NB4 (cell line): ENCODE measurements around the gene CEP68.

Source experiments
- DNase-seq: peaks from one replicate; pipeline ENCODE4 v3.0.0; 2010; ENCODE audit warnings: low read depth
- H3K4me3 ChIP-seq: one replicate; pipeline ENCODE4 v1.5.1; 2011; ENCODE audit warnings: mild to moderate bottlenecking, low read depth, low read length, moderate library complexity
- CTCF ChIP-seq: IDR thresholded peaks from one replicate; pipeline ENCODE4 v1.5.1; 2012; ENCODE audit warnings: low read depth, low read length
- MAX ChIP-seq: IDR thresholded peaks from 2 replicates; pipeline ENCODE4 v1.6.1; 2011; ENCODE audit warnings: low read depth, low read length
- MYC ChIP-seq: IDR thresholded peaks from 2 replicates; pipeline ENCODE4 v1.6.1; 2011; ENCODE audit warnings: low read depth, low read length
- POLR2A ChIP-seq: IDR thresholded peaks from 2 replicates; pipeline ENCODE4 v1.6.1; 2011; ENCODE audit warnings: mild to moderate bottlenecking; ENCODE audit not compliant: insufficient read length; ENCODE audit errors: extremely low read depth

Gene CEP68

DNA sequence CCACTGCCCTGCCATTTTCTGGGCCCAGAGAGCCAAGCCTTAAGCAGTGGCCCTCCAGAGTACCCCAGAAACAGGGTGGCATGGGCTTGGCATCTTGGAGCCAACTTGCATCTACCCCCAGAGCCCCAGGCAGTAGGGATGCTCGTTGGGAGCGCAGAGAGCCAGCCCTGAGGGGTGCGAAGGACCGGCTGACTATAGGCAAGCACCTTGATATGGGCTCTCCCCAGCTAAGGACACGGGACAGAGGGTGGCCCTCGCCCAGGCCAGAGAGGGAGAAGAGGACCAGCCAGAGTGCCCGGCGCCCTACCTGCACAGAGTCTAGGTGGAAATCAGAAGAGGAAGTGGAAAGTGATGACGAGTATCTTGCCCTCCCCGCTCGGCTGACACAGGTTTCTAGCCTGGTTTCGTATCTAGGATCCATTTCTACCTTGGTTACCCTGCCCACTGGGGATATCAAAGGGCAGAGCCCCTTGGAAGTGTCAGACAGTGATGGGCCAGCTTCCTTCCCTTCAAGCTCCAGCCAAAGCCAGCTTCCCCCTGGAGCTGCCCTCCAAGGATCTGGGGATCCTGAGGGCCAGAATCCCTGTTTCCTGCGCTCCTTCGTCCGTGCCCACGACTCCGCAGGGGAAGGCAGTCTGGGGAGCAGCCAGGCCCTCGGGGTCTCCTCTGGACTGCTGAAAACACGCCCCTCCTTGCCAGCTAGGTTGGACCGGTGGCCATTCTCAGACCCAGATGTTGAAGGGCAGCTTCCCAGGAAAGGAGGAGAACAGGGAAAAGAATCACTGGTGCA, 16.2 kb downstream of the CEP68 start:
- DNase-seq: no peak
- TF ChIP-seq CTCF (no peak), MAX (no peak), MYC (no peak), POLR2A (no peak)
- no peak overlapping the region for H3K4me3 ChIP-seq

DNA sequence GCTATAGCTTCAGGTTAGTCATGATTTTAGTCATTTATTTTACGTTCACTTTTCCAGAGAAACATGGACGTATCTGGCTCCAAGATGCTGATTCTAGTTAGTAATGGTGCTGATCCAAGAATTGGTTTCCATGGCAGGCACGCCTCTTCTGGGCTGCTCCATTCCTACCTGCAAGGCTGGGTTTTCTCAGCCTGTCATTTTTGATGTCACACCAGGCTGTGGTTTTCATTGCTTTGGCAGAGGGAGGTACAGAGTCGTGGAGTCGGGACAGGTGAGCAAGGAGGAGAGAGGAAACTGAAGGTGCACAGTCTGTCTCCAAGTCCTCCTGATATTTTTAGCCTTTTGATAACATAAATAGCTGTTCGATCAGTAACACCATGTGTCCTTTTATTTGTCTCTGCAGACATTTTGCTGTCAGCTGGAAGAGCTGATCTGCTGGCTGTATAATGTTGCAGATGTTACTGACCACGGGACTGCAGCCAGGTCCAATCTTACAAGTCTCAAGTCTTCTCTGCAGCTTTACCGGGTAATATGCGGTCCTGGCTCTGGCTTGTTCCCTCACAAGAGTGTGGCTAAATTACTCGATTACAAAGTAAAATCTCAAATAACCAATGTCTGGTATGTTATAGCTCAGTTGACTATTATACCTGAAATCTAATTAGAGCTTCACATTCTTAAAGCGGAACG, 17.8 kb downstream of the CEP68 start:
- no peak overlapping the region for H3K4me3 ChIP-seq
- TF ChIP-seq CTCF (no peak), MYC (no peak), POLR2A (no peak), MAX (no peak)
- no peak for DNase-seq

- TF ChIP-seq MYC: no peak
- TF ChIP-seq POLR2A: no peak
- TF ChIP-seq MAX: no peak
- TF ChIP-seq CTCF: no peak
- no peak for DNase-seq
- no peak overlapping the region for H3K4me3 ChIP-seq
Observed at GRCh38 chr2:65075176-65075575, 19.0 kb downstream of the CEP68 start.

DNA sequence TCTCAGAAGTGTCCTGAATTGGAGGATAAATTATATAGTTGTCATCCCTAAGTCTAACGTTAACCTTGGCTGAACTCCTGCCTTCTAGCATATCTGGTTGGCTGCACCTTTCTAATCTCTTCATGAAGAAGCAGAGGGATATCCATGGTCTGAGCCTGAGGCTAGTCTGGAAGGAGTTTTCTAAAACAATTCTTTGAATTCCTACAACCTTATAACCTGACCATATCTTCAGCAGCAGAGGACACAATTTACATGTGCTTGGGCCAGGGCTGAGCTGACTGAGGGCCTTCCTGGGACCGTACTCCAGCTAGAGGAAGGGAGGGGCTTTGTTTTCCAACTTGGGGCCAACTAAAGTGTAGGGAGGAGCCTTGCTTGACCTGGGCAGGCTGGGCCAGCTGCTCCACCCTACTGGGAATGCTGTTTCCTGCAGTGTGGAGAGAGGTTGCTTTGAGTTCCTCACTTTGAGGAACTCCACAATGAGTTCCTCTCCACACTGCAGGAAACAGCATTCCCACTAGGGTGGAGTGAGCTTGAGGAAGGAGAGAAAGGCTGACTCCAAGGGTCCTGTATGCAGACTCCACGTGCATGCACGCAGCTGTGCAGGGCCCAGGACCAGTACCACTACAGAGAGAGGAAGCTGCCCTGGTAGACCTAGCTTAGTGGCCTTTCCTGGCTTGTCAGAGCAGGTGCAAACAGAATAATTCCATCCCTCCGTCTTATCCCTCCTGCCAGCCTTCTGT, 19.6 kb downstream of the CEP68 start:
- H3K4me3 ChIP-seq: no peak overlapping the region
- TF ChIP-seq POLR2A: no peak
- TF ChIP-seq CTCF: no peak
- no peak for TF ChIP-seq MYC
- no peak for TF ChIP-seq MAX
- DNase-seq: no peak

- H3K4me3 ChIP-seq: no peak overlapping the region
- DNase-seq: no peak
- TF ChIP-seq MAX (no peak), CTCF (no peak), POLR2A (no peak), MYC (no peak)
Observed at GRCh38 chr2:65076345-65076710, 20.1 kb downstream of the CEP68 start.
